ENCODE data around the gene EEF1AKMT4.

EEF1AKMT4 gene

GRCh38 chr3:184306341-184306972 lies 57.0 kb downstream of the EEF1AKMT4 start:
- H3K27ac ChIP-seq, result no peak overlapping the region
- no peak for TF ChIP-seq CTCF (conservative IDR thresholded peaks at IDR 0.05)

GRCh38 chr3:184307915-184308314 lies 58.4 kb downstream of the EEF1AKMT4 start:
- no peak overlapping the region for H3K27ac ChIP-seq
- TF ChIP-seq CTCF (conservative IDR thresholded peaks at IDR 0.05), result no peak
